ENCODE data around the gene GC.
"Not testable (repeated sequence)": the region's sequence is repeated elsewhere in the genome, so short reads cannot be mapped to it uniquely, and the experiment has no call there.

The GC gene

GRCh38 chr4:71783972-71784371, at the start of gene GC:
Gene GC, minus strand, starts transcription at chr4:71784079. Its CDS starts 61 bp downstream, at chr4:71784018.
- no peak for DNase-seq

- no peak for DNase-seq
Observed at GRCh38 chr4:71833232-71833900, 49.5 kb upstream of the GC start.

GRCh38 chr4:71832049-71832448, 48.2 kb upstream of the GC start:
- DNase-seq = no peak

- DNase-seq = no peak
Observed at GRCh38 chr4:71830497-71831190, 46.8 kb upstream of the GC start.

GRCh38 chr4:71828470-71828869, 44.6 kb upstream of the GC start:
- no peak for DNase-seq

GRCh38 chr4:71827826-71828225, 43.9 kb upstream of the GC start:
- no peak for DNase-seq

- DNase-seq = no peak
Observed at GRCh38 chr4:71816676-71817303, 32.9 kb upstream of the GC start.

- DNase-seq = no peak
Observed at GRCh38 chr4:71814433-71814832, 30.6 kb upstream of the GC start.

GRCh38 chr4:71809805-71810204, 25.9 kb upstream of the GC start:
- not testable (repeated sequence) for DNase-seq

GRCh38 chr4:71807469-71807868, 23.6 kb upstream of the GC start:
- no peak for DNase-seq

- not testable (repeated sequence) for DNase-seq
Observed at GRCh38 chr4:71805230-71805629, 21.4 kb upstream of the GC start.

GRCh38 chr4:71804017-71804697, 20.3 kb upstream of the GC start:
- not testable (repeated sequence) for DNase-seq

- DNase-seq = no peak
Observed at GRCh38 chr4:71785959-71786358, 2.1 kb upstream of the GC start.

GRCh38 chr4:71784569-71785197, 804 bp upstream of the GC start:
- no peak for DNase-seq

- no peak for DNase-seq
Observed at GRCh38 chr4:71777891-71778290, 6.0 kb downstream of the GC start.

- no peak for DNase-seq
Observed at GRCh38 chr4:71775449-71775848, 8.4 kb downstream of the GC start.

GRCh38 chr4:71774136-71774535, 9.7 kb downstream of the GC start:
- DNase-seq = no peak

GRCh38 chr4:71773004-71773403, 10.9 kb downstream of the GC start:
- DNase-seq = no peak

- no peak for DNase-seq
Observed at GRCh38 chr4:71772592-71772991, 11.3 kb downstream of the GC start.

GRCh38 chr4:71771613-71772012, 12.3 kb downstream of the GC start:
- no peak for DNase-seq

- DNase-seq = no peak
Observed at GRCh38 chr4:71769434-71769833, 14.4 kb downstream of the GC start.

- no peak for DNase-seq
Observed at GRCh38 chr4:71768123-71768522, 15.8 kb downstream of the GC start.

GRCh38 chr4:71765821-71766383, 18.0 kb downstream of the GC start:
- no peak for DNase-seq

Data from stimulated activated CD4-positive, alpha-beta T cell treated with anti-CD3 and anti-CD28 coated beads, Interleukin-1b, Interleukin-23, amount 100 ng/mL, for 48 hours (primary cell).